HCT116 (cell line): ENCODE results near the gene TMEM52. TPM values are rescaled to one million over a fixed set of nuclear protein-coding genes. Genes with fewer than 3 reads are reported as not detected.

Source experiments
- ATAC-seq: fragments of 200-7000 bp; cut with Tn5 transposase; 2 replicates; pipeline ENCODE4 v1.9.1; 2020; ENCODE audit warnings: mild to moderate bottlenecking, moderate library complexity
- Bru-seq: library from RNA; stranded (reverse); fragments of 400-500 nt; gene quantifications from one replicate; lab custom pipeline; 2021; lab: Mats Ljungman, UMichigan
- BruChase-seq, 2 experiments: library from RNA; stranded (reverse); fragments of 400-500 nt; gene quantifications; one replicate each; lab custom pipeline; 2021; lab: Mats Ljungman, UMichigan
- BruUV-seq: library from RNA; stranded (reverse); fragments of 400-500 nt; replicated peaks from 2 replicates; lab custom pipeline; 2021; lab: Mats Ljungman, UMichigan
- CTCF ChIA-PET: fragments of 300-600 bp; sonication (Branson Sonifier 250); formaldehyde crosslinking; loops from one replicate; lab custom pipeline; 2021; ENCODE audit warnings: antibody characterized with exemption; lab: Charles Lee
- POLR2A ChIA-PET: fragments of 300-600, 350-600 bp; sonication (Branson Sonifier 250); formaldehyde crosslinking; loops from one replicate; lab custom pipeline; 2021; ENCODE audit warnings: antibody characterized with exemption; lab: Charles Lee
- RAD21 ChIA-PET, 2 experiments: fragments of 300-600 bp; sonication (Branson Sonifier 250); formaldehyde crosslinking; loops; one replicate each; lab custom pipeline; 2023; ENCODE audit warnings: low total read pairs in 2 of 2; ENCODE audit not compliant: uncharacterized antibody in 2 of 2, unreplicated experiment in 2 of 2, low non-redundant PET in 1 of 2; lab: Charles Lee
- DNase-seq: peaks from one replicate; pipeline ENCODE4 v3.0.0-alpha.2; 2010; ENCODE audit warnings: low read depth, low spot score
- H2AFZ ChIP-seq: fragments of 200-600 bp; shearing (Covaris generic), sonication (generic); 2 replicates; pipeline ENCODE4 v1.6.1; 2017; ENCODE audit warnings: low read depth, mixed run types, mixed read lengths, antibody characterized with exemption, low read length; ENCODE audit not compliant: poor library complexity, severe bottlenecking
- H3K27ac ChIP-seq: 2 replicates; pipeline ENCODE4 v1.5.1; 2012; ENCODE audit warnings: low read depth, low read length
- H3K27me3 ChIP-seq: fragments of 200-600 bp; sonication (generic); 2 replicates; pipeline ENCODE4 v1.6.1; 2016; ENCODE audit warnings: mixed run types, low read length, mixed read lengths; ENCODE audit not compliant: insufficient read depth
- H3K36me3 ChIP-seq, 2 experiments: fragments of 200-500 bp in 1 of 2; fragments of 200-600 bp in 1 of 2; sonication (Bioruptor generic) in 1 of 2; sonication (generic) in 1 of 2; 2 replicates each; pipeline versions ENCODE4 v1.5.1 to v1.6.1; 2014 to 2016; ENCODE audit warnings: low read length in 2 of 2, inconsistent platforms in 1 of 2, mixed read lengths in 1 of 2, mixed run types in 1 of 2; ENCODE audit not compliant: insufficient read depth in 2 of 2, control insufficient read depth in 1 of 2
- H3K4me1 ChIP-seq, 2 experiments: fragments of 200-600 bp in 1 of 2; sonication (generic) in 1 of 2; 2 replicates each; pipeline versions ENCODE4 v1.5.1 to v1.6.1; 2012 to 2017; ENCODE audit warnings: low read length in 2 of 2, inconsistent platforms in 1 of 2, mild to moderate bottlenecking in 1 of 2, mixed read lengths in 1 of 2, mixed run types in 1 of 2, moderate library complexity in 1 of 2; ENCODE audit not compliant: insufficient read depth in 2 of 2, control insufficient read depth in 1 of 2
- H3K4me2 ChIP-seq: fragments of 200-600 bp; sonication (generic); 2 replicates; pipeline ENCODE4 v1.6.1; 2017; ENCODE audit warnings: mixed run types, low read length, mixed read lengths
- H3K4me3 ChIP-seq, 2 experiments: fragments of 200-600 bp in 1 of 2; sonication (generic) in 1 of 2; replicated peaks in 1 of 2; 2 replicates each; pipeline ENCODE4 v1.5.1; 2011 to 2016; ENCODE audit warnings: low read length in 2 of 2, control low read depth in 1 of 2, low read depth in 1 of 2, mild to moderate bottlenecking in 1 of 2, mixed read lengths in 1 of 2, mixed run types in 1 of 2
- H3K79me2 ChIP-seq: fragments of 200-600 bp; sonication (generic); 2 replicates; pipeline ENCODE4 v1.6.1; 2017; ENCODE audit warnings: mild to moderate bottlenecking, mixed run types, low read length, moderate library complexity, mixed read lengths; ENCODE audit not compliant: insufficient read depth
- H3K9ac ChIP-seq: fragments of 200-600 bp; sonication (generic); 2 replicates; pipeline ENCODE4 v1.6.1; 2016; ENCODE audit warnings: low read length, mixed read lengths
- H3K9me2 ChIP-seq: fragments of 200-600 bp; sonication (generic), shearing (Covaris generic); 2 replicates; pipeline ENCODE4 v1.6.1; 2017; ENCODE audit warnings: mixed run types, mild to moderate bottlenecking, moderate library complexity; ENCODE audit not compliant: insufficient read depth
- H3K9me3 ChIP-seq, 2 experiments: fragments of 200-500 bp in 1 of 2; fragments of 200-600 bp in 1 of 2; sonication (Bioruptor generic) in 1 of 2; sonication (generic) in 1 of 2; 2 replicates each; pipeline ENCODE4 v1.6.1; 2014 to 2017; ENCODE audit warnings: low read length in 2 of 2, mixed read lengths in 2 of 2, inconsistent platforms in 1 of 2, low read depth in 1 of 2, mild to moderate bottlenecking in 1 of 2, mixed run types in 1 of 2, moderate library complexity in 1 of 2; ENCODE audit not compliant: control insufficient read depth in 1 of 2, insufficient read depth in 1 of 2
- H4K20me1 ChIP-seq: fragments of 200-600 bp; sonication (generic), shearing (Covaris generic); 2 replicates; pipeline ENCODE4 v1.6.1; 2017; ENCODE audit warnings: mixed run types, mild to moderate bottlenecking, moderate library complexity; ENCODE audit not compliant: insufficient read depth
- EGR1 ChIP-seq: IDR thresholded peaks from 2 replicates; pipeline ENCODE4 v1.6.1; 2012; ENCODE audit warnings: low read depth
- ELF1 ChIP-seq: IDR thresholded peaks from 2 replicates; pipeline ENCODE4 v1.6.1; 2012; ENCODE audit warnings: low read depth, borderline replicate concordance
- EZH2 ChIP-seq: fragments of 200-600 bp; sonication (generic); IDR thresholded peaks from 2 replicates; pipeline ENCODE4 v1.6.1; 2017; ENCODE audit warnings: antibody characterized with exemption, mixed run types
- FOSL1 ChIP-seq: IDR thresholded peaks from 2 replicates; pipeline ENCODE4 v1.6.1; 2012; ENCODE audit warnings: low read depth
- POLR2A ChIP-seq: IDR thresholded peaks from 2 replicates; pipeline ENCODE4 v1.7.0; 2011; ENCODE audit warnings: borderline replicate concordance; ENCODE audit not compliant: insufficient read depth, insufficient read length; ENCODE audit errors: extremely low read depth
- POLR2AphosphoS5 ChIP-seq: IDR thresholded peaks from 2 replicates; pipeline ENCODE4 v1.6.1; 2011; ENCODE audit warnings: mild to moderate bottlenecking, low read depth, low read length, moderate library complexity
- RAD21 ChIP-seq: IDR thresholded peaks from 2 replicates; pipeline ENCODE4 v1.6.1; 2012; ENCODE audit warnings: low read depth, mild to moderate bottlenecking
- TCF7L2 ChIP-seq: IDR thresholded peaks from 2 replicates; pipeline ENCODE4 v1.7.0; 2011; ENCODE audit warnings: borderline replicate concordance, inconsistent platforms; ENCODE audit not compliant: insufficient read depth, insufficient read length; ENCODE audit errors: extremely low read depth
- YY1 ChIP-seq: IDR thresholded peaks from 2 replicates; pipeline ENCODE4 v1.6.1; 2011; ENCODE audit warnings: low read length, low read depth, moderate library complexity, mild to moderate bottlenecking; ENCODE audit not compliant: insufficient replicate concordance; ENCODE audit errors: extremely low read depth
- ZBTB33 ChIP-seq: IDR thresholded peaks from 2 replicates; pipeline ENCODE4 v1.6.1; 2011; ENCODE audit warnings: mild to moderate bottlenecking, low read length, moderate library complexity; ENCODE audit not compliant: insufficient replicate concordance; ENCODE audit errors: extremely low read depth
- ZFX ChIP-seq: fragments of 450-650 bp; IDR thresholded peaks from 2 replicates; pipeline ENCODE4 v1.6.1; 2017
- ZNF274 ChIP-seq: fragments of 200-500 bp; sonication (Bioruptor generic); IDR thresholded peaks from 2 replicates; pipeline ENCODE4 v1.6.1; 2014; ENCODE audit warnings: mild to moderate bottlenecking, low read depth, low read length, inconsistent platforms
- intact Hi-C: fragments of 100-400 bp; cut with micrococcal nuclease; formaldehyde crosslinking; loops from 2 replicates; pipeline ENCODE4 v1.10.0; 2022
- long read RNA-seq: library from polyadenylated mRNA; unstranded; transcript quantifications from one replicate; pipeline ENCODE4 v2.0.0, GENCODE V29; 2021; ENCODE audit not compliant: unreplicated experiment
- polyA plus RNA-seq: library from polyadenylated mRNA; unstranded; fragments of >200 nt; gene quantifications from 2 replicates; pipeline ENCODE4 v1.2.1, GENCODE V29; 2012; ENCODE audit warnings: missing spikeins
- total RNA-seq: library from RNA; stranded (reverse); gene quantifications from one replicate; pipeline ENCODE4 v1.2.1, GENCODE V29; 2021; ENCODE audit not compliant: unreplicated experiment
- TF ChIP-seq, protein P1 (sequence below), 3 experiments: fragments of 200-600 bp in 1 of 3; sonication (generic) in 1 of 3; IDR thresholded peaks in 2 of 3; conservative IDR thresholded peaks in 1 of 3; 2 replicates each; pipeline ENCODE4 v1.5.1; 2012 to 2017; ENCODE audit warnings: low read depth in 2 of 3, low read length in 2 of 3, antibody characterized with exemption in 1 of 3, borderline replicate concordance in 1 of 3, control low read depth in 1 of 3, mild to moderate bottlenecking in 1 of 3, mixed read lengths in 1 of 3, mixed run types in 1 of 3, moderate library complexity in 1 of 3; ENCODE audit not compliant: insufficient read depth in 1 of 3
- TF ChIP-seq, protein P2 (sequence below): IDR thresholded peaks from 2 replicates; pipeline ENCODE4 v1.6.1; 2012
- TF ChIP-seq, protein P3 (sequence below): IDR thresholded peaks from 2 replicates; pipeline ENCODE4 v1.6.1; 2012
- TF ChIP-seq, protein P4 (sequence below): IDR thresholded peaks from 2 replicates; pipeline ENCODE4 v1.6.1; 2012; ENCODE audit warnings: low read depth

TMEM52 gene
- total RNA-seq (27.5 TPM), Bru-seq, nascent RNA (percentile 38 among the genes with signal in this experiment), BruChase-seq, experiment 1, labeled RNA remaining after a 6-hour chase (percentile 76 among the genes with signal in this experiment), BruChase-seq, experiment 2, labeled RNA remaining after a 2-hour chase (percentile 67 among the genes with signal in this experiment)
- polyA plus RNA-seq, result 27.5 and 29.4 TPM in 2 replicates
- long read RNA-seq, transcript TMEM52-203 (2 exons, 1,118 nt), result major isoform, 5 of 28 reads
- long read RNA-seq, partial matches to known transcripts, result 7 of 28 reads
- long read RNA-seq, other reads (novel, unspliced or antisense), result 14 of 28 reads

DNA sequence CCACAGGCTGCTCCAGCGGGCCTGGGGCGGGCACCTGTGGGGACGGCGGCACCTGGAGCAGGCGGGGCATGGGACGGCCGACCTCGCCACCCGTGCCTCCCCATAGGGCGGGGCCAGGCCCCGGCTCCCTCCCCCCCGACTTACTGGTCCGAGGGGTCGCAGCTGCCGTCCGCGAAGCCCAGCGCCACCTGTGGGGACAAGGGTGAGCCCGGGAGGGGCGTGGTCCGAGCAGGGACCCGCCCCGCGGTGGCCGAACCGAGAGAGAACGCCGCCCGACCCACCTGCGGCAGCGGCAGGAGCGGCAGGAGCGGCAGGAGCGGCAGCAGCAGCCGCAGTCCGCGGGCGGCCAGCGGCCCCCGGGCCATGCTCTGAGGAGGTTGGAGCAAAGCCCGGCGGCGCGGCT, at the start of gene TMEM52:
Gene TMEM52, minus strand, starts transcription at position 379 of the 403 bp plus-strand sequence. Its CDS starts 14 bp downstream, at position 365.
- POLR2A ChIA-PET, result interaction anchor here (1.4 kb wide), 1 partner anchor 10 kb away, joined by 3 read pairs; no protein-coding TSS in a partner anchor
- H3K9me2 ChIP-seq, result no peaks in the 10 kb centered on the region
- DNase-seq (no peak), ATAC-seq (peak; percentile 71)
- H3K36me3 ChIP-seq, result no peaks in the 10 kb centered on the region
- H3K79me2 ChIP-seq, result 0 out of 2 replicates have a peak, but pooled peaks cover 8% of the 10 kb centered on the region
- peak within 1 kb of the TSS; percentile 60 to 73 for H3K4me3 ChIP-seq
- BruUV-seq, result no TSS peak
- TF ChIP-seq ZBTB33 (no peak), EZH2 (no peak), FOSL1 (no peak), ZFX (peak; percentile 41; the same call in 1 of the 2 replicates), EGR1 (no peak), YY1 (no peak), POLR2A (no peak), POLR2AphosphoS5 (peak; percentile 60), ZNF274 (no peak), TCF7L2 (no peak), RAD21 (no peak), ELF1 (no peak)
- TF ChIP-seq, protein P1, sequence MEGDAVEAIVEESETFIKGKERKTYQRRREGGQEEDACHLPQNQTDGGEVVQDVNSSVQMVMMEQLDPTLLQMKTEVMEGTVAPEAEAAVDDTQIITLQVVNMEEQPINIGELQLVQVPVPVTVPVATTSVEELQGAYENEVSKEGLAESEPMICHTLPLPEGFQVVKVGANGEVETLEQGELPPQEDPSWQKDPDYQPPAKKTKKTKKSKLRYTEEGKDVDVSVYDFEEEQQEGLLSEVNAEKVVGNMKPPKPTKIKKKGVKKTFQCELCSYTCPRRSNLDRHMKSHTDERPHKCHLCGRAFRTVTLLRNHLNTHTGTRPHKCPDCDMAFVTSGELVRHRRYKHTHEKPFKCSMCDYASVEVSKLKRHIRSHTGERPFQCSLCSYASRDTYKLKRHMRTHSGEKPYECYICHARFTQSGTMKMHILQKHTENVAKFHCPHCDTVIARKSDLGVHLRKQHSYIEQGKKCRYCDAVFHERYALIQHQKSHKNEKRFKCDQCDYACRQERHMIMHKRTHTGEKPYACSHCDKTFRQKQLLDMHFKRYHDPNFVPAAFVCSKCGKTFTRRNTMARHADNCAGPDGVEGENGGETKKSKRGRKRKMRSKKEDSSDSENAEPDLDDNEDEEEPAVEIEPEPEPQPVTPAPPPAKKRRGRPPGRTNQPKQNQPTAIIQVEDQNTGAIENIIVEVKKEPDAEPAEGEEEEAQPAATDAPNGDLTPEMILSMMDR (IDR thresholded peaks at IDR 0.05 in 2 of 3, conservative IDR thresholded peaks at IDR 0.05 in 1 of 3; ENCODE audit: borderline replicate concordance in 1 of 3, insufficient read depth in 1 of 3, low read depth in 2 of 3, low read length in 2 of 3), result peak in 1 of 3 experiments; percentile 25; a peak in 1 of 6 replicates
- TF ChIP-seq, protein P2, sequence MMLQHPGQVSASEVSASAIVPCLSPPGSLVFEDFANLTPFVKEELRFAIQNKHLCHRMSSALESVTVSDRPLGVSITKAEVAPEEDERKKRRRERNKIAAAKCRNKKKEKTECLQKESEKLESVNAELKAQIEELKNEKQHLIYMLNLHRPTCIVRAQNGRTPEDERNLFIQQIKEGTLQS, result no peak
- TF ChIP-seq, protein P3, sequence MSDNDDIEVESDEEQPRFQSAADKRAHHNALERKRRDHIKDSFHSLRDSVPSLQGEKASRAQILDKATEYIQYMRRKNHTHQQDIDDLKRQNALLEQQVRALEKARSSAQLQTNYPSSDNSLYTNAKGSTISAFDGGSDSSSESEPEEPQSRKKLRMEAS, result no peak
- TF ChIP-seq, protein P4, sequence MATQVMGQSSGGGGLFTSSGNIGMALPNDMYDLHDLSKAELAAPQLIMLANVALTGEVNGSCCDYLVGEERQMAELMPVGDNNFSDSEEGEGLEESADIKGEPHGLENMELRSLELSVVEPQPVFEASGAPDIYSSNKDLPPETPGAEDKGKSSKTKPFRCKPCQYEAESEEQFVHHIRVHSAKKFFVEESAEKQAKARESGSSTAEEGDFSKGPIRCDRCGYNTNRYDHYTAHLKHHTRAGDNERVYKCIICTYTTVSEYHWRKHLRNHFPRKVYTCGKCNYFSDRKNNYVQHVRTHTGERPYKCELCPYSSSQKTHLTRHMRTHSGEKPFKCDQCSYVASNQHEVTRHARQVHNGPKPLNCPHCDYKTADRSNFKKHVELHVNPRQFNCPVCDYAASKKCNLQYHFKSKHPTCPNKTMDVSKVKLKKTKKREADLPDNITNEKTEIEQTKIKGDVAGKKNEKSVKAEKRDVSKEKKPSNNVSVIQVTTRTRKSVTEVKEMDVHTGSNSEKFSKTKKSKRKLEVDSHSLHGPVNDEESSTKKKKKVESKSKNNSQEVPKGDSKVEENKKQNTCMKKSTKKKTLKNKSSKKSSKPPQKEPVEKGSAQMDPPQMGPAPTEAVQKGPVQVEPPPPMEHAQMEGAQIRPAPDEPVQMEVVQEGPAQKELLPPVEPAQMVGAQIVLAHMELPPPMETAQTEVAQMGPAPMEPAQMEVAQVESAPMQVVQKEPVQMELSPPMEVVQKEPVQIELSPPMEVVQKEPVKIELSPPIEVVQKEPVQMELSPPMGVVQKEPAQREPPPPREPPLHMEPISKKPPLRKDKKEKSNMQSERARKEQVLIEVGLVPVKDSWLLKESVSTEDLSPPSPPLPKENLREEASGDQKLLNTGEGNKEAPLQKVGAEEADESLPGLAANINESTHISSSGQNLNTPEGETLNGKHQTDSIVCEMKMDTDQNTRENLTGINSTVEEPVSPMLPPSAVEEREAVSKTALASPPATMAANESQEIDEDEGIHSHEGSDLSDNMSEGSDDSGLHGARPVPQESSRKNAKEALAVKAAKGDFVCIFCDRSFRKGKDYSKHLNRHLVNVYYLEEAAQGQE, result no peak
- TF ChIP-seq, all 23 proteins: peak for 3
- H2AFZ ChIP-seq, result no peak within 1 kb of the TSS
- no peaks in the 10 kb centered on the region for H3K27me3 ChIP-seq
- intact Hi-C loops, result no loop called here
- ChIA-PET RAD21 (no interaction called here), CTCF (interaction anchor here (1.0 to 1.7 kb wide), 3 partner anchors 10 to 128 kb away, joined by 4 to 8 read pairs (median 4); no protein-coding TSS in a partner anchor)
- no peaks in the 10 kb centered on the region for H4K20me1 ChIP-seq
- H3K27ac ChIP-seq, result peak within 1 kb of the TSS; percentile 79
- H3K9ac ChIP-seq, result peak within 1 kb of the TSS; percentile 84
- H3K4me2 ChIP-seq, result peak within 1 kb of the TSS; percentile 99
- no peaks in the 10 kb centered on the region for H3K9me3 ChIP-seq
- H3K4me1 ChIP-seq, result peaks cover 11 to 29% of the 10 kb centered on the region in 2 experiments
